NCI-H748 treated with DMSO at 0.1 percent for 48 hours (cell line): ENCODE results near the gene CENPF.
"Not testable (repeated sequence)": the region's sequence is repeated elsewhere in the genome, so short reads cannot be mapped to it uniquely, and the experiment has no call there.

Experiments
- DNase-seq: peaks from one replicate; lab custom pipeline; 2025; lab: John Stamatoyannopoulos, UW

Gene CENPF

DNA sequence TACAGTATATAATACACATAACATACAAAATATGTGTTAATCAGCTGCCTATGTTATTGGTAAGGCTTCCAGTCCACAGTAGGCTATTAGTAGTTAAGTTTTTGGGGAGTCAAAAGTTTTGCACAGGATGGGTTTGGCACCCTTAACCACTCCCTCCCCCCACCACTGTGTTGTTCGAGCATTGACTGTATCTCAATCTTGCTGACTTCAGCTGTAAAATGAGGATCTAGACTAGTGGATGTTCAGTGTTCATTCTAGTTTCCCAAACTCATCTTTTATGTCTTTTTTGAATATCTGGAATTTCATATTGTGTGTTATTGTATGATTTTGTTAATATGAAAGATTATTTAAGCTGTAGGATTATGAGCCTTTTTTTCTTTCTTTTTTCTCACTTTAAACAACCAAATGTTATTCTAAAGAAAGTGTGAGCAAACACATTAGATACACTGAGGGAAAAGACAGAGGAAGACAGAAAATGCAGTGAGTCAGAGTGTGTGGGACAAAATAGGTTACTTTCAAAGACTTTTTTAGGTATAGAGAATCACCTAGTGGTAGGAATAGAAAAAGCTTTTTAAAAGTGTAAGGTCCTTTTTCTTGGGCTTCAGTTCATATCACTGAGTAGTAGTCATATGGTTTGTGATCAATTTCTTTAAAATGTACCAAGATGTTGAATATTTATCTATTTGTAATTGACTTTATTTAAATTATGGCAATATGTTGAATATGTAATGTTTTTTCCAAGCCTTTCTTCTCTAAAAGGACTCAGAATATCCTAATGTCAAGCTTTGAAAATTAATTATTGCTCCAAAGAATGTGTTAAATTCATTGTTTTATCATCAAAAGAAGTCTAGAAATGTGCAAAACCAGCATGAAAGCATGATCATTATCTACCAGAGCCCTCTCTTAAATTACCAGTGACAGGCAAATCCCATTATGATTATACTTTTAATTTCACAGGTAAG lies 17.9 kb upstream of the CENPF start:
- peak; percentile 22 for DNase-seq

DNA sequence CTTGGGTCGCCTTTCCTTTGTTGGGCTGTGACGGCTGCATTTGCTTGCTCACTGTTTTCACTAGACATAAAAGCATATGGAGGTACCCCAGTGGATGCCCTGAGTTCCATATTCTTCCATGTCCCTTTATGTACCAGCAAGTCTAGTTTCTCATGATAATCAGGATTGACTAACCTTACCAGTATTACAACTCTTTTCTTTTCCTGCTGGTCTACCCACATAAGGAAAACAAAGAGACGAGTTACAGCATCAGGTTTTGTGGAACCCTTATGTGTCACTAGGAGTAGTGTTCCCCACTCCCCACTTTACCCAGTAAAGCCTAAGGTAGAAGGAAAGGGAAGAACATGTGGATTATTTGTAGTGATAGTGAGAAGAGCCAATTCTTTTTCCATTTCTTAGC lies 16.4 kb upstream of the CENPF start:
- DNase-seq, result no peak

DNA sequence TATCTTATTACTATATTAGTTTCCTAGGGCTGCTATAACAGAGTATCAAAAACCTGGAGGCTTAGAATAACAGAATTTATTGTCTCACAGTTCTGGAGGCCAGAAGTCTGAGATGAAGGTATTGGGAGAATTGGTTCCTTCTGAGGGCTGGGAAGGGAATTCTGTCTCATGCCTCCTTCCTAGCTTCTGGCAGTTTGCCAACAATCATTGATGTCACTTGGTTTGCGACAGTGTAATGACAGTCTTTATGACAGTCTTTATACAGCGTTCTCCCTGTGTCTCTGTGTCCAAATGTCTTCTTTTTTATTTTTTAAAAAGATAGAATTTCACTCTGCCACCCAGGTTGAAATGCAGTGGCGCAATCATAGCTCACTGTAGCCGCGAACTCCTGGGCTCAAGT lies 15.8 kb upstream of the CENPF start:
- DNase-seq, result no peak

DNA sequence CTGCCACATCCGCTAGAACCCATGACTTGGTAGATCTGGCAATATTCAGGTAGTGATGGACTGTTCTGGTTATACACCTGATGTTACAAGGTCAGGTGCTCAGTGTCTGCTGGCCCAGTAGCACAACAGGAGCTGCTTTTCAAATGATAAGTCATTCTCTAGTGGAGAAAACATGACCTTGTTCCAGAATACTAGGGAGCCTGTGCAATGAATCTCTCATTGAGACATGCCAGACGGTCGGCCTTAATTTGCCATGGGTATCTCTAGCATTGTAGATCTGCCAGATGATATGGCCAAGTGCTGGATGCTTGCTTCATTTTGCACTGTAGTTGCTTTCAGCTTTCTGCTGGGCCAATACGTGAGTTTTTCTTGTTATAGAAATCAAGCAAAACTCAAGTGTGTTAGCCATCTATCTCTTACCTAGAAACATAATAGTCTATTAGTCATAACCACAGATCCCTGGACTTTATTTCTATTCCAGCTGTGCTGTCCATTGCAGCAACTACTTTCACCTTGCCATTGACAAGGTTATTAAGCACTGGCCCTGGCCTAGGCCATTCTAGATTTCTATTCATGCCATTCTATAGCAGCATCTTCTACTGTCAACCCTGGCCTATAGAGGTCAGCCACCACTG lies 13.9 kb upstream of the CENPF start:
- no peak for DNase-seq

DNA sequence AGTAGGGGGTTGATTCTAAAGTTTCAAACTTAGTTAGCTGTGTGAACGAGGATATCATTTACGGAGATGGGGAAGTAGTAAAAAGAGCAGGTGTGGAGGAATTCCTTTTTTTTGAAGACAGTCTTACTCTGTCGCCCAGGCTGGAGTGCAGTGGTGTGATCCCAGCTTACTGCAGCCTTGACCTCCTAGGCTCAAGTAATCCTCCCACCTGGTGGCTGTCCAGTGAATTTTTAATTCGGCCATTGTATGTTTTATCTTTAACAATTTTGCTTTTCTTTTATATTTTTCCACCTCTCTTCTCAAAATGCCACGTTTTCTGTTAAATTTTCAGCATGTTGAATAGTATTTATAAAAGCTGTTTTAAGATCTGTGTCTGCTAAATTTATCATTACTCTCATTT lies 12.3 kb upstream of the CENPF start:
- no peak for DNase-seq

DNA sequence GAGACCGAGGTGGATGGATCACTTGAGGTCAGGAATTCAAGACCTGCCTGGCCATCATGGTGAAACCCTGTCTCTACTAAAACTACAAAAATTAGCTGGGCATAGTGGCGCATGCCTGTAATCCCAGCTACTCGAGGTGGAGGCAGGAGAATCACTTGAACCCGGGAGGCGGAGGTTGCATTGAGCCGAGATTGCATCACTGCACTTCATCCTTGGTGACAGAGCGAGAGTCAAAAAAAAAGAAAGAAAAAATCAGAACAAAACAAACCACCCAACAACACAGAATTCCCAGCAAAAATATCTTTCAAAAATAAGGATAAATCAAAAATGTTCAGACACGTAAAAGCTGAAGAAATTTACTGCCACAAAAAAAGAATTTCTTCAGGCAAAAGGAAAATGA lies 11.1 kb upstream of the CENPF start:
- DNase-seq, result not testable (repeated sequence)

DNA sequence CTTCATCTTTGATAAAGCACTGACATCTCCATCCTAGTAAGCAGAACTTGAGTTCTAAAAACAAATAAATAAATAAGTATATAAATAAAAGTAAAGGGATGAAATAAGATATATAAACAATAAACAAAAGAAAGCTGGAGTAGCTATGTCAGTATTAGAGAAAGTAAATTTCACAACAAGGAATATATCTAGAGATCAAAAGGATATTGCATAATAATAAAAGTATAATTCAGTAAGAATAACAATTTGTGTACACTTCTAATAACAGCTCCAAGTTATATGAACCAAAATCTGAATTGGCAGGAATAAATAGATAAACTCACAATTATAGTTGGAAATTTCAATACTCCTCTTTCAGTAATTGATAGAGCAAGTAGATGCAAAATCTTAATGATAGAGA lies 9.8 kb upstream of the CENPF start:
- no peak for DNase-seq

DNA sequence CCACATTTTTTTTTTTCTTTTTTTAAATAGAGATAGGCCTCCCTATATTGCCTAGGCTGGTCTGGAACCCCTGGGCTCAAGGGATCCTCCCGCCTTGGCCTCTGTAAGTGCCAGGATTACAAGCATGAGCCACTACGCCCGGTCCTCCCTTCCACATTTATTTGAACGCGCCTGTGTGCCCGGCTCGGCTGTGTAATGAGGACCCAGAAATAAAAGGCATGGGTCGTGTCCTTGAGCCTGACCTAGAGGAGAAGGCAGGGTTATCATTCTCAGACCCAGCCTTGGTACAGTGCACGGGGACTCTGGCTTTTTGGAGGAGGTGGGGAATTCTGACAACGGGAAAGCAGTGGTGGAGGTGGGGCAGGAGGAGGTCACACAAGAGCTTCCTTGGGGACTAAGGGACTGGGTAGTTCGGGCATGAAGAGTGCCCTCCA lies 841 bp downstream of the CENPF start:
- no peak for DNase-seq

DNA sequence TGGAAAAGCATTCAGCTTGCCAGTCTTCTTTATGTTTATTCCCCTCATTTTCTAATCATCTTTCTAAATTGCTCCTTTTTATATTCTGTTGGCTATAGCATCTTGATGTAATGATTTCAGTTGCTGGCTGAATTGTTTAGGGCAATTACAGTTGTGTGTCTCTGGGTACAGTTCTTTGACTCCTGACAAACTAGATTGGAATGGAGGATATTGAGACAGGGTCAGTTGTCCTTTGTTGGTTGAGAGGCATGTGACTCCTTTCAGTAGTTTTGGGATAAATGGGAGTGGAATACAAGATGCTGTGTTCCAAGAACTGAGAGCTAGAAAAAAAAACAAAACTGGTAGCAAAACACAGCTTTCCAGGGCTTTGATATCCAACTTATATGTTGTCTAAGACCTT lies 1.5 kb downstream of the CENPF start:
- no peak for DNase-seq

DNA sequence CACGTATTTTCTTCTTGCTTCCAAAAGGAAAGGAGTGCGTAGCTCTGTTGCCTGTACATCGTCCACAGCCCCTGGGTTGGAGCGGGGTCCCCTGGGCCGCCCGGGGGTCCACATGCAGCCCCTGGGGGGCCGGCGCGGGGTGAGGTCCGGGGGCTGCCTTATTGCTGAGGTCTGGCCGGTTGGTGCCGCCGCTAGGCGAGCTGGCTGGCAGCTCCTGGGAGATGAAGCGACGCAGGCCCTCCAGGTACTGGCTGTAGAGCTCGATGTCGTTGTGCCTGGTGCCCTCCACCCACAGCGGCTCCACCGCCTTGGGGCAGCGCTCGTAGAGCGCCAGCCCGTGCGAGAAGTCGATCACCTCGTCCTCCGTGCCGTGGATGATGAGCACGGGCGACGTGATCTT lies 2.5 kb downstream of the CENPF start:
- not testable (repeated sequence) for DNase-seq

DNA sequence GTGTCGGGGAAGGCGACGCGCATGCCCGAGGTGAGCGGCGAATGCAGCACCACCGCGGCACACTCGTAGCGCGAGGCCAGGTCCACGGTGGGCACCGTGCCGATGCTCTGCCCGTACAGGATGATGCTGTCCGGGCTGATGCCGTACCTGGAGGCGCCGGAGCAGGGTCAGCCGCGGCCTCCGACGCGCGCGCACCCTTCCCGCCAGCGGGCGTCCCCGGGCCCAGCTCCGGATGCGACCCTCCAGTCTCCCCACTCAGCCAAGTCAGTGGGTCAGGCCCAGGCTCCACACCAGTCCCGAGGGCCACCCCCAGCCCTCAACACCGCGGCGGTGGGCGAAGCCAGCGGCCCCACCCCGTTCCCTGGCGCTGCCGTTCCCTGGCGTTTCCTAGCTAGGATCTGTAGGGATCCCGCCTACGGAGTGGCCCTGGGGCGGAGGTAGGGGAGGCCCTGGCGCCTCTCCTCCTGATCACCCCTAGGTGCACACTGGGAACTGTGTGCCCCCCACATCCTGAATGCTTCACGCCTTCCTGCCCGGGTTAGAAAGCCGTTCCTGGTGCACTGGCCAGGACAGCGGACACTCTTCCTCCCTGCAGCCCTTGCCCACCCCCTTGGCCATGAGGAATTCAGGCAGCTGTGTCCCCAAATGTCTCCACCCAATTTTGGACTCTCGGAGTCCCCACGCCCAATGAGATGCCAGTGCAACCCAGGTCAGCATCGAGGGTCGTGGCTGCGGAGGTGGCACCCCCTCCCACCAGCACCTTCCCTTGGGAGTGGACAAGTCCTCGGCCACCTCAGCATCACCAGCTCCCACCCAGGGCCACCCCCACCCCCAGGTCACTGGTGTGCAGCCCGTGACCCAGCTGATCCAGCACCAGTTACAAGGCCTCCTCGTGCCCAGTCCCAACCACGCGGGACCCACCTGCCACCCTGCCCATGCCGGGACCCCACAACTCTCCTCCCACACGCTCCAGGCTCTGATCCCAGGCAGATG lies 3.2 kb downstream of the CENPF start:
- not testable (repeated sequence) for DNase-seq

DNA sequence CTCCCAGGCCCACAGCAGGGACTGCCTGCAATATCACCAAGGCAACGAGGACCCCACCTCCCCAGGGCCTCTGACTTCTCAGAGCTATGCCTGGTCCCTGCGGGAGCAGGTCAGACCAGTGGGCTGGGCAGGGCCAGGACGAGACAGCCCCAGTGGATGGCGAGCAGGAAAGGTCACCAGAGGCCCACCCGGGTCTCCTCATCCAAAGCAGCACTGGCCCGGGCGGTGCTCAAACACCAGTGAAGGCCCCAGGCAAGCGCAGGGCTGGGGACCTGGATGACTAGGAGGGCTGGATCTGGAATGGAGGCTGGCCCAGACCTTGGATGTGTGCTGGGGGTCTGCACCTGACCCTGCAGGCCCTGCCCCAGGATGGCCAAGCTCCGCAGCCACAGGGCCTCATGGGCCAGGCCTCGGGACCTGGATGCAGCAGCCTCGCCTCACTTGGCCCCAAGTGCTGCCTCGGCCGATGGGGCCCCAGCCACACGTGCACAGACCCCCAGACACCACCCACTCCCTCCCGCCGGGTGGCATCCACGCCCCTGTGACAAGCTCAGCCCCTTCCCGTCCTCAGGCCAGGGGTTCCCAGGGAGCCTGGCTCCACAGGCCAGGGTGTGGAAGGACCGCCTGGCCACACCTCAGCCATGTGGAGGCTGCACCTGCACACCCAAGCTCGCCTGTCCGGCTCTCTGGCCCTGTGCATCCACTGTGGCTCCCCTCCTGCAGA lies 4.7 kb downstream of the CENPF start:
- DNase-seq, result not testable (repeated sequence)

DNA sequence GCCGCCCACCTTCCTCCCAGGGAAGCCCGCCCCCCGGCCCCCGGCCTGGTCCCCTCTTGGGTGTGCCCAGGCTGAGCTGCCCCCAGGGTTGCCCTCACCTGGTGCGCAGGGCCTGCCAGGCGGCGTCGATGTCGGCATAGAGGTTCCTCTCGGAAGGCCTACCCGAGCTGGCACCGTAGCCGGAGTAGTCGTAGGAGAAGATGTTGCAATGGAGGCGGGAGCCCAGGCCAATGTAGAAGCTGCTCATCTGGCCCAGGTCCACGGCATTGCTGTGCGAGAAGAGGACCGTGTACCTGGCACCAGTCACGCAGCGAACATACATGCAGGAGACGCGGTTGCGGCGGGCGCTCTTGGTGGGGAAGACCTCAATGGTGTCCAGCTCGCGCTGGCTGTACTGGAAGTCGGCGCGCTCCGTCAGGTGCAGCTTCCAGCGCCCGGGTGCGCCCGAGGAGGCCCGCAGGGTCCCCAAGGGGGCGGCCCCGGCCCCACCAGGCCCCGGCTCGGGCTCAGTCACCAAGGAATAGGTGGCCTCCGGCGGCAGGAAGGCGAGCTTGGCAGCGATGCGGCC lies 5.3 kb downstream of the CENPF start:
- DNase-seq, result not testable (repeated sequence)

DNA sequence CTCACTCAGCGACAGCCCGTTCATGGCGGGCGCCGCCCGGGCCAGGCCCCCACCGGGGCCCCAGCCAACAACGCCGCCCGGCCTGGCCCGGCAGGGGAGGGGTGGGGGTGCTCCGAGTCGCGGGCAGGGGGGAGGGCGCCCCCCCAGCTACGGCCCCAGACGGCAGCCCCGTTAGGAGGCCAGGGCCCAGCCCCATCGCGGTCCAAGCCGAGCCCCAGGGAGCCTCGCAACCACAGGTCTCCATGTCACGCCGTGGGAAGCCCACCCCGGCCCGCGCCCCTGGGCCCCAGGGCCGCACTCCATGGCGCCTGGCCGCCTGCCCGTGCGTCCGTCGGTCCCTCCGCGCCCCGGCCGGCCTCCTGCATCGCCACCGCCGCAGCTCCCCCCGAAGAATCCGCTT lies 5.8 kb downstream of the CENPF start:
- DNase-seq, result not testable (repeated sequence)

DNA sequence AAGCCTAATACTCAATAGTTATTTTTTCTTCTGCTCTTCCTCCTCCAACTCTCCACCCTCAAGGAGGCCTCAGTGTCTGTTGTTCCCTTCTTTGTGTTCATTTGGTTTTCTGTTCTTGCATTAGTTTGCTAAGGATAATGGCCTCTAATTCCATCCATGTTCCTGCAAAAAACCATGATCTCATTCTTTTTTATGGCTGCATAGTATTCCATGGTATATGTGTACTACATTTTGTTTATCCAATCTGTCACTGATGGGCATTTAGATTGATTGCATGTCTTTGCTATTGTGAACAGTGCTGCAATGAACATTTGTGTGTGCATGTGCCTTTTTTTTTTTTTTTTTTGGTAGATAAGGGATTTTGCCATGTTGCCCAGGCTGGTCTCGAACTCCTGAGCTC lies 6.7 kb downstream of the CENPF start:
- no peak for DNase-seq

DNA sequence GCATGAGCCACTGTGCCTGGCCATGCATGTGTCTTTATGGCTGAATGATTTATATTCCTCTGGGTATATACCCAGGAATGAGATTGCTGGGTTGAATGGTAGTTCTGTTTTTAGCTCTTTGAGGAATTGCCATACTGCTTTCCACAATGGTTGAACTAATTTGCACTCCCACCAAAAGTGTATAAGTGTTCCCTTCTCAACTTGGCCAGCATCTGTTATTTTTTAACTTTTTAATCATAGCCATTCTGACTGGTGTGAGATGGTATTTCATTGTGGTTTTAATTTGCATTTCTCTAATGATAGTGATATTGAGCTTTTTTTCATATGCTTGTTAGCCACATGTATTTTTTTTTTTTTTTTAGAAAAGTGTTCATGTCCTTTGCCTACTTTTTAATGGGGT lies 7.1 kb downstream of the CENPF start:
- DNase-seq, result not testable (repeated sequence)

DNA sequence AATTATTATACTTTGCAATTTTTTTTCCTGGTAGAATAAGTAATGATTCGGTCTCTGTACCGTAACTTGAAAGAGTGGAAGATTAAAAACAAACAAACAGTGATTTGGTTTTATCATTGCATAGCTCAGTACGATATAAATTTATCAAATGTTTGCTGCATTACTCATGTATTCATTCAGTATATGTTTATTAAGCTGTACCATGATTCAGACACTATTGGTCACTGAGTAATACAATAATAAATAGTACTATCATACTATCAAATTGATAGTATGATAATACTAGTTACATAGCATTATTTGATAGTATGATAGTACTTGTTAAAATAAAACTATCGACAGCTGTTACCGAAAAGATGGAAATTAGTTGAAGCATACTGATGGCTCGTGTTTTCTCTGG lies 12.1 kb downstream of the CENPF start:
- no peak for DNase-seq

DNA sequence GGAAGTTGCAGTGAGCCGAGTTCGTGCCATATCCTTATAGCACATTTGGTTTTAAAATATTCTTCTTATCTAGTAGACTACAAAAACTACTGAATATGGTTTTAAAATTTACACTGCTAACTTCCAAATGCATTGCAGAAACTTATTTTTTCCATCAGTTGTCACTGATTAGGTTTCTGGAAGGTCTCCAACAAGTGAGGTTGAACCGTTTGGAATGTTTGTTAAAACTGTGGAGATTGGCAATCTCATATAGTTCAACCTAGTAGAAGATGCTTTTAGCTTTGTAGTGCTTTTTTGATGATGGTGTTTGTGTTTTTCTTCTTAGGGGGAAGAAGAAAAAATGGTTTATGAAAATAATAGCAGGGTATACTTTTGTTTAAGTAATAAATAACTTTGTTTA lies 12.9 kb downstream of the CENPF start:
- no peak for DNase-seq

DNA sequence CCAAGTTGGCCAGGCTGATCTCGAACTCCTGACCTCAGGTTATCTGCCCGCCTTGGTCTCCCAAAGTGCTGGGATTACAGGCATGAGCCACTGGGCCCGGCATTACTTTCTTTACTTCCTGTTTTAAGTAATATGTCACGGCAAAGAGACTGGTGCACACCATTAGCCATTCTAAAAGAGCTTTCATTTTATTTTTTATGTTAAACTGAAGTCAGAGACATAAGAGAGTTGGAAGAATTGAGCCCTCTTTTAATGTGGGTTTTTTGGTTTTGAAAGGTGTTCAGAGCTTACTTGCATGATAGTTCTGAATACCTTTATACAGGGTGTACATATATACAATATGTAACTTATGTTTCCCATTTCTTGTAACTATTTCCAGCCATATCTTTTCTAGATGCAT lies 14.3 kb downstream of the CENPF start:
- DNase-seq, result no peak

DNA sequence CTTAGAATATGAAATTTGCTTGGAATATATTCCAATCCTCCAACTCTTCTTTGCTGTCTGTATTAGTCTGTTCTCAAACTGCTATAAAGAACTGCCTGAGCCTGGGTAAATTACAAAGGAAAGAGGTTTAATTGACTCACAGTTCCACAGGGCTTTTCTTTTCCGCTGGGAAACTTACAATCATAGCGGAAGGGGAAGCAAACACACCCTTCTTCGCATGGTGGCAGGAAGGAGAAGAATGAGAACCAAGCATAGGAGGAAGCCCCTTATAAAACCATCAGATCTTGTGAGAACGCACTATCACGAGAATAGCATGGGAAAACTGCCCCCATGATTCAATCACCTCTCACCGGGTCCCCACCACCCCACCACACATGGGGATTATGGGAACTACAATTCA lies 14.8 kb downstream of the CENPF start:
- no peak for DNase-seq

DNA sequence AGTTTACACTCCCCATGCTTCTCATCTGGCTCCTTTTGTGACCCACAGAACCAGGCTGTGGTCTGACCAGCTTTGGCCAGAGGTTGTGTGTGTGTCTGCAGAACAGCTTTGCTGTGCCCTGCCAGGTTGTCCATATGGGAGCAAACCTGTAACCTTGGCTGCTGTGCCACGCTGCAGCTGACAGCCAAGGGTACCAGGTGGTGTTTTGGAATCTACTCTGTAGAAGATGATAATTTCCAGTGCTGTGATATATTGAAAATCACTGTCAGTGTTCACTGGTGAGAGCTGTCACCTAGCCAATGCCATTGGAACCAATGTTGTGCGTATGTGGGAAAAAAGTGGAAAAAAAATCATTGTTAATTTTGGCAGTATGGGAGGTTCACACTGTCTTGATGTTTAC lies 18.2 kb downstream of the CENPF start:
- DNase-seq, result no peak
